Cardiac septum (tissue), 1 donor: Measurements from ENCODE around the gene PSTPIP2. TPM values are rescaled to one million over a fixed set of nuclear protein-coding genes. Genes with fewer than 3 reads are reported as not detected.

Experiments used
- DNase-seq: peaks from one replicate; pipeline ENCODE4 v3.0.0-alpha.2; 2020; ENCODE audit warnings: low spot score
- intact Hi-C: fragments of 100-400 bp; cut with DNase I; formaldehyde crosslinking; loops from one replicate; pipeline ENCODE4 v1.14.0; 2022
- total RNA-seq: library from RNA; stranded (reverse); fragmentation: NEBNext Ultra II Directional; extraction: Animal tissue kit (Norgen Biotek cat#: 25700); gene quantifications from one replicate; pipeline ENCODE4 v1.2.1, GENCODE V29; 2021
- donor health status: DM: no; HTN: no; CAD: no.

Gene PSTPIP2
- total RNA-seq, 1 donor from 2014 or later = 1.3 TPM

- no peak for DNase-seq
- intact Hi-C loops = no loop called here
These were observed 31.3 kb downstream of the PSTPIP2 start for GRCh38 chr18:46040747-46041104.

- no peak for DNase-seq
- intact Hi-C loops = no loop called here
These were observed 31.9 kb downstream of the PSTPIP2 start for GRCh38 chr18:46040033-46040746.

- intact Hi-C loops = no loop called here
- DNase-seq = no peak
These were observed 34.4 kb downstream of the PSTPIP2 start for GRCh38 chr18:46037512-46038305.

- intact Hi-C loops = no loop called here
- no peak for DNase-seq
These were observed 36.1 kb downstream of the PSTPIP2 start for GRCh38 chr18:46035696-46036680.

- intact Hi-C loops = no loop called here
- DNase-seq = no peak
These were observed 37.8 kb downstream of the PSTPIP2 start for GRCh38 chr18:46034230-46034629.

- no peak for DNase-seq
- intact Hi-C loops = no loop called here
These were observed 40.3 kb downstream of the PSTPIP2 start for GRCh38 chr18:46031741-46032140.

- intact Hi-C loops = no loop called here
- no peak for DNase-seq
These were observed 43.5 kb downstream of the PSTPIP2 start for GRCh38 chr18:46028536-46028891.

- intact Hi-C loops = no loop called here
- no peak for DNase-seq
These were observed 52.1 kb downstream of the PSTPIP2 start for GRCh38 chr18:46019936-46020335.

- DNase-seq = no peak
- intact Hi-C loops = no loop called here
These were observed 58.4 kb downstream of the PSTPIP2 start for GRCh38 chr18:46013484-46014189.

GRCh38 chr18:46010676-46011075 is 61.4 kb downstream of the PSTPIP2 start:
- intact Hi-C loops = no loop called here

GRCh38 chr18:46010050-46010449 is 62.0 kb downstream of the PSTPIP2 start:
- intact Hi-C loops = no loop called here
- no peak for DNase-seq

More at GRCh38 chr18:46010676-46011075, 61.4 kb downstream of the PSTPIP2 start:
- no peak for DNase-seq

GRCh38 chr18:46009125-46009840 is 62.8 kb downstream of the PSTPIP2 start:
- intact Hi-C loops = no loop called here

GRCh38 chr18:46008531-46008930 is 63.5 kb downstream of the PSTPIP2 start:
- intact Hi-C loops = no loop called here
- DNase-seq = no peak

More at GRCh38 chr18:46009125-46009840, 62.8 kb downstream of the PSTPIP2 start:
- DNase-seq = no peak

- DNase-seq = no peak
- intact Hi-C loops = no loop called here
These were observed 64.9 kb downstream of the PSTPIP2 start for GRCh38 chr18:46007165-46007564.

- intact Hi-C loops = no loop called here
- no peak for DNase-seq
These were observed 69.1 kb downstream of the PSTPIP2 start for GRCh38 chr18:46002934-46003333.

GRCh38 chr18:46001892-46002291 is 70.2 kb downstream of the PSTPIP2 start:
- intact Hi-C loops = no loop called here

GRCh38 chr18:46001074-46001473 is 71.0 kb downstream of the PSTPIP2 start:
- DNase-seq = no peak
- intact Hi-C loops = no loop called here

More at GRCh38 chr18:46001892-46002291, 70.2 kb downstream of the PSTPIP2 start:
- DNase-seq = no peak

GRCh38 chr18:45999536-45999935 is 72.5 kb downstream of the PSTPIP2 start:
- DNase-seq = no peak
- intact Hi-C loops = no loop called here

GRCh38 chr18:45998244-45998643 is 73.8 kb downstream of the PSTPIP2 start:
- intact Hi-C loops = no loop called here
- DNase-seq = no peak
